Stomach (tissue), 9 donors: Measurements from ENCODE around the gene DMWD. TPM values are rescaled to one million over a fixed set of nuclear protein-coding genes. Genes with fewer than 3 reads are reported as not detected.

Experiments
- DNase-seq, 2 donors: peaks; one replicate each; pipeline versions ENCODE4 v3.0.0 to v3.0.0-alpha.2; 2013 to 2019
- H3K27ac ChIP-seq, 5 donors: fragments of 200-600 bp in 4 of 5; sonication (generic) in 4 of 5; one replicate each; pipeline ENCODE4 v1.5.1; 2013 to 2019; ENCODE audit warnings: mild to moderate bottlenecking in 1 of 5, moderate library complexity in 1 of 5
- H3K27me3 ChIP-seq, 3 donors: fragments of 200-600 bp; sonication (generic); one replicate each; pipeline ENCODE4 v1.5.1; 2017 to 2019; ENCODE audit warnings: mixed run types in 1 of 3
- H3K36me3 ChIP-seq, 4 donors: fragments of 200-600 bp; sonication (generic); 1 replicate in 3 of 4; 2 replicates in 1 of 4; pipeline ENCODE4 v1.5.1; 2016 to 2019
- H3K4me1 ChIP-seq, 4 donors: fragments of 200-600 bp; sonication (generic); one replicate each; pipeline ENCODE4 v1.5.1; 2016 to 2019
- H3K4me3 ChIP-seq, 4 donors: fragments of 200-600 bp; sonication (generic) in 3 of 4; one replicate each; pipeline ENCODE4 v1.5.1; 2016 to 2019; ENCODE audit warnings: mild to moderate bottlenecking in 1 of 4
- H3K9me3 ChIP-seq, 4 donors: fragments of 200-600 bp; sonication (generic); one replicate each; pipeline ENCODE4 v1.5.1; 2016 to 2019
- CTCF ChIP-seq, 7 experiments: fragments of 450-650 bp in 4 of 7; fragments of 200-600 bp in 3 of 7; sonication (generic) in 3 of 7; IDR thresholded peaks; one replicate each; pipeline ENCODE4 v1.5.1; 2016 to 2019; ENCODE audit warnings: antibody characterized with exemption in 7 of 7, control low read depth in 2 of 7, mild to moderate bottlenecking in 1 of 7
- EP300 ChIP-seq: sonication (generic); formaldehyde crosslinking; IDR thresholded peaks from one replicate; pipeline ENCODE4 v1.6.1; 2017; ENCODE audit warnings: antibody characterized with exemption
- POLR2A ChIP-seq, 4 donors: fragments of 450-650 bp; IDR thresholded peaks; one replicate each; pipeline ENCODE4 v1.6.1; 2016; ENCODE audit warnings: antibody characterized with exemption in 4 of 4, control low read depth in 2 of 4, mild to moderate bottlenecking in 1 of 4, moderate library complexity in 1 of 4
- POLR2AphosphoS5 ChIP-seq, 3 donors: sonication (generic); formaldehyde crosslinking; IDR thresholded peaks; one replicate each; pipeline ENCODE4 v1.6.1; 2016; ENCODE audit warnings: antibody characterized with exemption in 3 of 3
- WGBS, 5 donors: extraction: QIAGEN DNeasy Blood & Tissue Kit in 3 of 5; methylation state at CpG; one replicate each; pipeline versions ENCODE4 v1.1.5 to v1.1.7; 2013 to 2018; 5-methylcytosine and 5-hydroxymethylcytosine counted together
- intact Hi-C: fragments of 100-400 bp; cut with DNase I; formaldehyde crosslinking; loops from one replicate; pipeline ENCODE4 v1.15.1; 2023; ENCODE audit warnings: low total_unique reads
- polyA plus RNA-seq, 3 donors: library from polyadenylated mRNA; stranded (reverse); fragments of 200-250 nt; gene quantifications; one replicate each; pipeline ENCODE4 v1.2.3, GENCODE V29; 2013
- total RNA-seq, 5 donors: library from RNA; depleted of rRNA; stranded (reverse); fragments of >200 nt; gene quantifications; one replicate each; pipeline versions ENCODE4 v1.1.0 to v1.2.3, GENCODE V29; 2014 to 2016
- donor health status: healthy with polysubstance abuse.
- donor health status: Bipolar disorder and iron deficiency.
- donor health status: healthy.

Gene DMWD
- total and polyA plus RNA-seq, 8 donors = 5.3 to 52.1 (median 17.2) TPM

GRCh38 chr19:45762870-45763631 lies 29.6 kb downstream of the DMWD start:
- Histone ChIP-seq H3K27me3 (peaks cover 0 to 16% (median 0%) of the 10 kb centered on the region in 3 donors), H3K4me1 (peaks cover 33 to 45% (median 44%) of the 10 kb centered on the region in 4 donors), H3K9me3 (no peaks in the 10 kb centered on the region), H3K27ac (peak overlapping the region in 1 of 5 donors; percentile 97), H3K4me3 (no peak overlapping the region), H3K36me3 (no peaks in the 10 kb centered on the region)
- DNase-seq = no peak
- TF ChIP-seq POLR2AphosphoS5 (IDR thresholded peaks at IDR 0.05) (no peak), EP300 (no peak), POLR2A (IDR thresholded peaks at IDR 0.05) (no peak)
- intact Hi-C loops = no loop called here
- 86 to 90% (median 88%) methylated on average over 7 to 15 of the region's 15 CpGs for WGBS, 5 donors

GRCh38 chr19:45761714-45762113 lies 30.9 kb downstream of the DMWD start:
- Histone ChIP-seq H3K27me3 (peaks cover 0 to 2% (median 0%) of the 10 kb centered on the region in 3 donors), H3K36me3 (no peaks in the 10 kb centered on the region), H3K27ac (no peak overlapping the region), H3K4me3 (no peak overlapping the region), H3K9me3 (no peaks in the 10 kb centered on the region), H3K4me1 (peaks cover 31 to 34% (median 32%) of the 10 kb centered on the region in 4 donors)
- no peak for TF ChIP-seq POLR2AphosphoS5 (IDR thresholded peaks at IDR 0.05)
- no peak for TF ChIP-seq EP300
- no peak for TF ChIP-seq POLR2A (IDR thresholded peaks at IDR 0.05)
- TF ChIP-seq CTCF (IDR thresholded peaks at IDR 0.05) = no peak
- no peak for DNase-seq
- intact Hi-C loops = no loop called here
- 82 to 89% (median 87%) methylated on average over 14 to 17 of the region's 17 CpGs for WGBS, 5 donors

DNA sequence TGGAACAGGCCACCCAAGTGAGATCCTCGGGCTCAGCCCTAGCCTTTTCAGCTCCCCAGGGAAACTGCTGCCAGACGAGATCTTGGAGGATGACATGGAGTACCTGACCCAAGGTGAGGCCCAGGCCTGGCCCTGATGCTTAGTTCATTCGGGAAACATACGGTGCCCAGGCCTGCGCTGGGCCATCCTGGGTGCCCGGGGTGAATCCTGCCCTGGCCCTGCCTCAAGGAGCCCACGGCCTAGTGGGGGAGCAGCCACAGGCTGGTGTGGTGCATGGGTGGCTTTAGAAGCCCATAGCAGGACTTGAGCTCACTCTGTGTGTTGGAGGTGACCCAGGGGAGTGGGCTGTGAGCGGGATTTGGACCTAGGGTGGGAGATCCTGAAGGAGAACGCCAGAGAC lies 33.7 kb downstream of the DMWD start:
- Histone ChIP-seq H3K36me3 (no peaks in the 10 kb centered on the region), H3K4me3 (no peak overlapping the region), H3K27me3 (no peaks in the 10 kb centered on the region), H3K9me3 (no peaks in the 10 kb centered on the region), H3K27ac (no peak overlapping the region), H3K4me1 (peaks cover 3 to 6% (median 4%) of the 10 kb centered on the region in 4 donors)
- no peak for DNase-seq
- intact Hi-C loops = no loop called here
- 79 to 90% (median 84%) methylated on average over 4 to 9 of the region's 9 CpGs for WGBS, 5 donors
- TF ChIP-seq CTCF (IDR thresholded peaks at IDR 0.05) (no peak), POLR2A (IDR thresholded peaks at IDR 0.05) (no peak), EP300 (no peak), POLR2AphosphoS5 (IDR thresholded peaks at IDR 0.05) (no peak)

GRCh38 chr19:45757695-45758094 lies 35.0 kb downstream of the DMWD start:
- no peaks in the 10 kb centered on the region for H3K4me1 ChIP-seq
- H3K36me3 ChIP-seq = no peaks in the 10 kb centered on the region
- H3K9me3 ChIP-seq = no peaks in the 10 kb centered on the region
- H3K27me3 ChIP-seq = no peaks in the 10 kb centered on the region
- no peak for DNase-seq
- 80 to 90% (median 83%) methylated on average over 9 of the region's 9 CpGs for WGBS, 5 donors
- intact Hi-C loops = no loop called here
- no peak overlapping the region for H3K4me3 ChIP-seq
- H3K27ac ChIP-seq = no peak overlapping the region
- no peak for TF ChIP-seq POLR2AphosphoS5 (IDR thresholded peaks at IDR 0.05)
- no peak for TF ChIP-seq EP300
- no peak for TF ChIP-seq POLR2A (IDR thresholded peaks at IDR 0.05)
- no peak for TF ChIP-seq CTCF (IDR thresholded peaks at IDR 0.05)

DNA sequence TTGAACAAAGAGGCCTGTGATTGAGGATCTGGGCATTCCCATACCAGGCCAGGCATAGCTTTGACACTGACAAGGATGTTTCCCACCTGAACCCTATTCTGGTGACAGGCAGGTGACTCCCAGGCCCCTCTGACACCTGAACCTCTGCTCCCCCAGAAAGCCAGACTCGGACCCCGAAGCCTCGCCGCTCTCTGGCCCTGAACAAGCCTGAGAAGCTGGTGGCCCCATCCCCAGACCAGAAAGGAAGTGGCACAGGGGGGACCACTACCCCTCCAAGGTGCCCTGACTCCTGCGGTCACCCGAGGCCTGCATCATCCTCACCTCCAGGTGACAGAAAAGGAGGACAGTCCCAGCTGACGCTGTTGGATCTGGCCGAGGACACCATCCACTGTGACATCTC lies 38.3 kb downstream of the DMWD start:
- no peaks in the 10 kb centered on the region for H3K9me3 ChIP-seq
- no peaks in the 10 kb centered on the region for H3K27me3 ChIP-seq
- H3K36me3 ChIP-seq = no peaks in the 10 kb centered on the region
- no peak overlapping the region for H3K27ac ChIP-seq
- no peak for TF ChIP-seq POLR2AphosphoS5 (IDR thresholded peaks at IDR 0.05)
- TF ChIP-seq POLR2A (IDR thresholded peaks at IDR 0.05) = no peak
- no peak for TF ChIP-seq CTCF (IDR thresholded peaks at IDR 0.05)
- TF ChIP-seq EP300 = no peak
- 94 to 99% (median 97%) methylated on average over 7 to 8 of the region's 8 CpGs for WGBS, 5 donors
- no peak for DNase-seq
- intact Hi-C loops = no loop called here
- no peaks in the 10 kb centered on the region for H3K4me1 ChIP-seq
- no peak overlapping the region for H3K4me3 ChIP-seq
